ENCODE results near the gene AGPAT4. TPM values are rescaled to one million over a fixed set of nuclear protein-coding genes. Genes with fewer than 3 reads are reported as not detected.

AGPAT4 gene
- total and polyA plus RNA-seq, 2 of the 13 experiments (the other 11 are each of a cell fraction or from before 2014, with no cell fraction given): 0.07 to 0.13 TPM

DNA sequence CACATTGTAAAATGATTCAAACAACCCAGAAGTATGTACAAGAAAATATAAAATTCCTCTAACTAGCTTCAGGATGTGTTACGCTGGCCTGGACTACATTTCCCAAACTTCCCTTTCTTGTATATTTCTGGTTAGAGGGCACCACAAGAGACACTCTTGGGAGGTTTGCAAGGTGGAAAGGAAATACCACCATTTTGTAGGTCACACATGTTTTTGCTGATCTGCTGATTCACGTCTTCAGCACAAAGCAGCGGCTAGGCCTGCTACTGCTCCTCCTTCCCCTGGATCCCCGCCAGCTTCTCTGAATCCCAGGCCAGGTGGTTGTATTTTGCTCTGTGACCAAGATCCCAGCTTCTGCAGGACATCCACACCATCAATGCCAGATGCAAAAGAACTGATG, 104.2 kb downstream of the AGPAT4 start:
- TF ChIP-seq NR2C2 (CRISPR knock-in tag; IDR thresholded peaks at IDR 0.05; ENCODE audit: borderline replicate concordance) (no peak), THYN1 (CRISPR knock-in tag; IDR thresholded peaks at IDR 0.05; ENCODE audit: borderline replicate concordance, low read depth) (no peak), ATF7-NPFF (CRISPR knock-in tag; IDR thresholded peaks at IDR 0.05; ENCODE audit: low read depth) (no peak), MAFK (conservative IDR thresholded peaks at IDR 0.05 in 1 of 2, IDR thresholded peaks at IDR 0.05 in 1 of 2; ENCODE audit: low read length in 2 of 2) (0 out of 4 replicates have a peak, but pooled peaks of 1 of the 2 experiments have one; percentile 1), THAP11 (CRISPR knock-in tag; IDR thresholded peaks at IDR 0.05) (no peak)
- TF ChIP-seq, protein P1, sequence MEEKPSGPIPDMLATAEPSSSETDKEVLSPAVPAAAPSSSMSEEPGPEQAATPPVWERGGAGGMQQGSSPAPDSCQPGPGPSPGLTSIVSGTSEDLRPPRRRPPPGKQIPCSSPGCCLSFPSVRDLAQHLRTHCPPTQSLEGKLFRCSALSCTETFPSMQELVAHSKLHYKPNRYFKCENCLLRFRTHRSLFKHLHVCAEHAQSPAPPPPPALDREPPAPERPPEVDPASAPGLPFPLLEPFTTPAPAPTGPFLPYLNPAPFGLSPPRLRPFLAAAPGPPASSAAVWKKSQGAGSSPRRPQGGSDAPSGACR (CRISPR knock-in tag; IDR thresholded peaks at IDR 0.05): no peak
- Histone ChIP-seq H3K9me3 (ENCODE audit: low read length) (no peaks in the 10 kb centered on the region), H4K20me1 (ENCODE audit: insufficient read depth, low read length) (no peaks in the 10 kb centered on the region), H3K27me3 (ENCODE audit: control insufficient read depth in 1 of 2, insufficient read depth in 2 of 2, low read length in 2 of 2) (peaks cover 0 to 19% of the 10 kb centered on the region in 2 experiments; a peak in 3 of 5 replicates), H3K79me2 (ENCODE audit: insufficient read depth, low read length) (no peaks in the 10 kb centered on the region), H2AFZ (ENCODE audit: low read length) (no peak overlapping the region), H3K36me3 (replicated peaks in 1 of 2; ENCODE audit: control insufficient read depth in 1 of 2, insufficient read depth in 2 of 2, low read length in 2 of 2) (no peaks in the 10 kb centered on the region), H3K9ac (ENCODE audit: insufficient read depth, low read depth, low read length) (no peak overlapping the region), H3K27ac (ENCODE audit: extremely low read length, insufficient read depth, low read length) (no peak overlapping the region), H3K4me2 (ENCODE audit: low read depth, low read length) (no peak overlapping the region), H3K4me1 (ENCODE audit: insufficient read depth, low read length) (no peaks in the 10 kb centered on the region), H3K4me3 (replicated peaks in 1 of 3; ENCODE audit: insufficient read depth in 1 of 3, low read depth in 2 of 3, low read length in 3 of 3) (no peak overlapping the region)
- intact Hi-C loops (cut with micrococcal nuclease; ENCODE audit: unreplicated experiment): no loop called here
- FAIRE-seq (no peak), DNase-seq (ENCODE audit: low spot score) (no peak), ATAC-seq (peak; percentile 41; the same call in 2 of the 3 replicates)
- in situ Hi-C loops (cut with HindIII; ENCODE audit: extremely low pct_ligation_motif_present, low pct_unique_long_range_greater_than_20kb): no loop called here
- BruUV-seq (replicated peaks): no TSS peak
- POLR2A ChIA-PET: no interaction called here
- WGBS (ENCODE audit: low lambda C conversion rate): 19% methylated on average over 4 of the region's 4 CpGs
- CTCF ChIA-PET (ENCODE audit: low intra/inter-chr PET ratio, low total read pairs): no interaction called here

DNA sequence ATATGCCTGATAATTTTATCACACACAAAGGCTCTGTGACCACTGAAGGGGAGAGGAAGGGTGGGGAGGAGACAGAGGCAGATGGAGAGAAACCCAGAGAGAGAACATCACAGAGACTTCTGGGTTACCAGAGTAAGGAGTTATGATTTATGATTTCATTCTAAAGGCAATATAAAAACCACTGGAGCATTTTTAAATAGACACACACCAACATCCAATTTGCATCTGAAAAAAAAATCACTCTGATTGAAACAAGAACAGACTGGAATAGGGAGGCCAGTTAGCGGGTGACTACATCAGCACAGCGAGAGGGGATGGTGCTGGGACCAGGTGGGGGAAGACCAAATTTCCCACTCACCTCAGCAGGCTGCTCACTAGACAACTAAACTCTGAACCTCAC, 104.8 kb downstream of the AGPAT4 start:
- ATAC-seq (no peak), FAIRE-seq (no peak), DNase-seq (ENCODE audit: low spot score) (no peak)
- intact Hi-C loops (cut with micrococcal nuclease; ENCODE audit: unreplicated experiment): no loop called here
- ChIA-PET POLR2A (no interaction called here), CTCF (ENCODE audit: low intra/inter-chr PET ratio, low total read pairs) (no interaction called here)
- no peaks in the 10 kb centered on the region for H3K36me3 ChIP-seq (replicated peaks in 1 of 2; ENCODE audit: control insufficient read depth in 1 of 2, insufficient read depth in 2 of 2, low read length in 2 of 2)
- H3K4me3 ChIP-seq (replicated peaks in 1 of 3; ENCODE audit: insufficient read depth in 1 of 3, low read depth in 2 of 3, low read length in 3 of 3): no peak overlapping the region
- H3K27ac ChIP-seq (ENCODE audit: extremely low read length, insufficient read depth, low read length): no peak overlapping the region
- TF ChIP-seq SMYD3 (CRISPR knock-in tag; IDR thresholded peaks at IDR 0.05) (no peak), ZKSCAN5 (CRISPR knock-in tag; IDR thresholded peaks at IDR 0.05) (no peak), POLR2G (IDR thresholded peaks at IDR 0.05; ENCODE audit: low read depth, low read length) (no peak), CC2D1A (CRISPR knock-in tag; IDR thresholded peaks at IDR 0.05) (no peak), ZNF567 (CRISPR knock-in tag; IDR thresholded peaks at IDR 0.05; ENCODE audit: borderline replicate concordance) (no peak), ZNF282 (IDR thresholded peaks at IDR 0.05; ENCODE audit: partially characterized antibody) (no peak), ZNF558 (CRISPR knock-in tag; IDR thresholded peaks at IDR 0.05; ENCODE audit: borderline replicate concordance) (no peak)
- TF ChIP-seq, protein P2, sequence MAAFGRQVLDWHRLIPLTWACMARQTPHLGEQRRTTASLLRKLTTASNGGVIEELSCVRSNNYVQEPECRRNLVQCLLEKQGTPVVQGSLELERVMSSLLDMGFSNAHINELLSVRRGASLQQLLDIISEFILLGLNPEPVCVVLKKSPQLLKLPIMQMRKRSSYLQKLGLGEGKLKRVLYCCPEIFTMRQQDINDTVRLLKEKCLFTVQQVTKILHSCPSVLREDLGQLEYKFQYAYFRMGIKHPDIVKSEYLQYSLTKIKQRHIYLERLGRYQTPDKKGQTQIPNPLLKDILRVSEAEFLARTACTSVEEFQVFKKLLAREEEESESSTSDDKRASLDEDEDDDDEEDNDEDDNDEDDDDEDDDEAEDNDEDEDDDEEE (CRISPR knock-in tag; IDR thresholded peaks at IDR 0.05): no peak
- TF ChIP-seq, protein P3, sequence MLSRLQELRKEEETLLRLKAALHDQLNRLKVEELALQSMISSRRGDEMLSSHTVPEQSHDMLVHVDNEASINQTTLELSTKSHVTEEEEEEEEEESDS (CRISPR knock-in tag; IDR thresholded peaks at IDR 0.05; ENCODE audit: borderline replicate concordance): no peak
- TF ChIP-seq, protein P4, sequence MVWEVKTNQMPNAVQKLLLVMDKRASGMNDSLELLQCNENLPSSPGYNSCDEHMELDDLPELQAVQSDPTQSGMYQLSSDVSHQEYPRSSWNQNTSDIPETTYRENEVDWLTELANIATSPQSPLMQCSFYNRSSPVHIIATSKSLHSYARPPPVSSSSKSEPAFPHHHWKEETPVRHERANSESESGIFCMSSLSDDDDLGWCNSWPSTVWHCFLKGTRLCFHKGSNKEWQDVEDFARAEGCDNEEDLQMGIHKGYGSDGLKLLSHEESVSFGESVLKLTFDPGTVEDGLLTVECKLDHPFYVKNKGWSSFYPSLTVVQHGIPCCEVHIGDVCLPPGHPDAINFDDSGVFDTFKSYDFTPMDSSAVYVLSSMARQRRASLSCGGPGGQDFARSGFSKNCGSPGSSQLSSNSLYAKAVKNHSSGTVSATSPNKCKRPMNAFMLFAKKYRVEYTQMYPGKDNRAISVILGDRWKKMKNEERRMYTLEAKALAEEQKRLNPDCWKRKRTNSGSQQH (CRISPR knock-in tag; IDR thresholded peaks at IDR 0.05; ENCODE audit: low read depth): no peak
- no peak overlapping the region for H3K9ac ChIP-seq (ENCODE audit: insufficient read depth, low read depth, low read length)
- H3K27me3 ChIP-seq (ENCODE audit: control insufficient read depth in 1 of 2, insufficient read depth in 2 of 2, low read length in 2 of 2): peaks cover 0 to 23% of the 10 kb centered on the region in 2 experiments; a peak in 3 of 5 replicates
- H2AFZ ChIP-seq (ENCODE audit: low read length): no peak overlapping the region
- H3K4me2 ChIP-seq (ENCODE audit: low read depth, low read length): no peak overlapping the region
- no peaks in the 10 kb centered on the region for H4K20me1 ChIP-seq (ENCODE audit: insufficient read depth, low read length)
- in situ Hi-C loops (cut with HindIII; ENCODE audit: extremely low pct_ligation_motif_present, low pct_unique_long_range_greater_than_20kb): no loop called here
- WGBS (ENCODE audit: low lambda C conversion rate): 52% methylated on average over 2 of the region's 2 CpGs
- no peaks in the 10 kb centered on the region for H3K9me3 ChIP-seq (ENCODE audit: low read length)
- no peaks in the 10 kb centered on the region for H3K79me2 ChIP-seq (ENCODE audit: insufficient read depth, low read length)
- BruUV-seq (replicated peaks): no TSS peak
- no peaks in the 10 kb centered on the region for H3K4me1 ChIP-seq (ENCODE audit: insufficient read depth, low read length)

Data from HepG2 (cell line).